Adrenal gland (tissue), 12 donors: ENCODE data around the gene RPL5. TPM values are rescaled to one million over a fixed set of nuclear protein-coding genes. Genes with fewer than 3 reads are reported as not detected.

Source experiments
- DNase-seq, 7 donors: peaks; one replicate each; pipeline ENCODE4 v3.0.0-alpha.2; 2019 to 2020
- H3K27ac ChIP-seq, 5 donors: fragments of 200-600 bp; sonication (generic) in 4 of 5; 1 replicate in 3 of 5; 2 replicates in 2 of 5; pipeline versions ENCODE4 v1.5.1 to v1.8.0; 2016 to 2020; ENCODE audit warnings: mild to moderate bottlenecking in 1 of 5
- H3K27me3 ChIP-seq: fragments of 200-600 bp; 2 replicates; pipeline ENCODE4 v1.8.0; 2021
- H3K36me3 ChIP-seq, 2 donors: fragments of 200-600 bp; replicated peaks in 1 of 2; 1 replicate in 1 of 2; 2 replicates in 1 of 2; pipeline versions ENCODE4 v1.5.1 to v1.8.0; 2018 to 2022
- H3K4me1 ChIP-seq, 2 donors: fragments of 200-600 bp; replicated peaks in 1 of 2; 1 replicate in 1 of 2; 2 replicates in 1 of 2; pipeline versions ENCODE4 v1.5.1 to v1.8.0; 2018 to 2021
- H3K4me3 ChIP-seq, 4 donors: fragments of 200-600 bp; sonication (generic) in 3 of 4; one replicate each; pipeline ENCODE4 v1.5.1; 2016 to 2018
- H3K9me3 ChIP-seq, 3 donors: fragments of 200-600 bp; sonication (generic) in 1 of 3; replicated peaks in 1 of 3; 1 replicate in 2 of 3; 2 replicates in 1 of 3; pipeline versions ENCODE4 v1.5.1 to v1.8.0; 2016 to 2021
- POLR2A ChIP-seq, 2 donors: fragments of 450-650 bp; IDR thresholded peaks; one replicate each; pipeline ENCODE4 v1.6.1; 2017; ENCODE audit warnings: antibody characterized with exemption in 2 of 2, mild to moderate bottlenecking in 2 of 2, moderate library complexity in 1 of 2
- WGBS, 4 donors: extraction: QIAGEN DNeasy Blood & Tissue Kit in 2 of 4; methylation state at CpG; one replicate each; pipeline versions ENCODE4 v1.1.5 to v1.1.7; 2013 to 2017; 5-methylcytosine and 5-hydroxymethylcytosine counted together
- intact Hi-C, 2 donors: fragments of 100-400 bp; cut with DNase I; formaldehyde crosslinking; loops; one replicate each; pipeline versions ENCODE4 v1.14.1 to v1.15.0; 2022 to 2023
- polyA plus RNA-seq, 3 donors: library from polyadenylated mRNA; stranded (reverse); fragments of 200-250 nt in 2 of 3; fragments of 350-450 nt in 1 of 3; fragmentation: Illumina TruSeq in 1 of 3; extraction: RNeasy Lipid Tissue Mini Kit (QIAGEN cat#74804) in 1 of 3; gene quantifications; one replicate each; pipeline ENCODE4 v1.2.3, GENCODE V29; 2013 to 2014
- total RNA-seq, 9 donors: library from RNA; depleted of rRNA in 4 of 9; stranded (reverse); fragments of >200 nt in 4 of 9; fragments of 120-200 nt in 1 of 9; fragmentation: NEBNext Ultra II Directional in 1 of 9; extraction: Animal tissue kit (Norgen Biotek cat#: 25700) in 1 of 9; gene quantifications; one replicate each; pipeline versions ENCODE4 v1.1.0 to v1.2.4, GENCODE V29; 2013 to 2023
- TF ChIP-seq, protein P1 (sequence below), 6 experiments: fragments of 450-650 bp in 4 of 6; fragments of 200-600 bp in 2 of 6; sonication (generic) in 1 of 6; IDR thresholded peaks; 1 replicate in 5 of 6; 2 replicates in 1 of 6; pipeline versions ENCODE4 v1.5.1 to v1.8.0; 2016 to 2021; ENCODE audit warnings: antibody characterized with exemption in 6 of 6, mild to moderate bottlenecking in 2 of 6, moderate library complexity in 1 of 6
- donor health status: healthy with polysubstance abuse.
- donor health status: Bipolar disorder and iron deficiency.
- donor health status: DM: yes; HTN: yes; CAD: no.
- donor health status: DM: no; HTN: no; CAD: no.
- donor health status: DM: no; HTN: no; CAD: no.
- donor health status: DM: yes; HTN: yes; CAD: no.

RPL5 gene
- total and polyA plus RNA-seq, 12 donors = 659 to 5,145 (median 1,306) TPM

DNA sequence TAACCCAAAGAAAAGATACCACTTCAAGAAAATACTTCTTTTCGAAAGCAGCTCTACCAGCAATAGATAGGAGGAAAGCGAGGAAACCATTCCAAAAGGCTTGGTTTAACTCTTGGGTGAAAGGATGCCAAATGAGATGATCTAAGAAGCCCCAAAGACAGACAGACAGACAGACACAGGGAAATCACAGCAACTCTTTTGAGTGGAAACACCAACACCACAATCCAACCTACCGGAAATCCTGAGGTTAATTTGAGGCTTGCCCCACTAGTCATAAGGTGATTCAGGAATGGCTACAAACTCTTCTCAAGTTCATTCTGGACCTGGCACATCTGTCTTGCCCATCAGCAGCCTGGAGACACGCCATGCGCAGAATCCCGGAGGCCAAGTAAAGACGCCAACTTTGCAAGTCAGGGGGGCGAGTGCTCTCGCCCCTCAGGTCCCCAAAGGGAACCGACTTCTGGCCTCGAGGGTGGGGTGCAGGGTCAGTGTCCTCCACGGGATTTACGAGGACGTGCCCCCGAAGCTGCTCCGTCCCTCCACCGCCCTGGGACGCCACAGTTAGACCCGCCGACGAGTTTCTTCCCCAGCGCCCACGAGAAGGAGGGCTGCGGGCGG is 47.7 kb upstream of the RPL5 start:
- 1 to 3% (median 1%) methylated on average over 10 to 24 of the region's 25 CpGs for WGBS, 4 donors

DNA sequence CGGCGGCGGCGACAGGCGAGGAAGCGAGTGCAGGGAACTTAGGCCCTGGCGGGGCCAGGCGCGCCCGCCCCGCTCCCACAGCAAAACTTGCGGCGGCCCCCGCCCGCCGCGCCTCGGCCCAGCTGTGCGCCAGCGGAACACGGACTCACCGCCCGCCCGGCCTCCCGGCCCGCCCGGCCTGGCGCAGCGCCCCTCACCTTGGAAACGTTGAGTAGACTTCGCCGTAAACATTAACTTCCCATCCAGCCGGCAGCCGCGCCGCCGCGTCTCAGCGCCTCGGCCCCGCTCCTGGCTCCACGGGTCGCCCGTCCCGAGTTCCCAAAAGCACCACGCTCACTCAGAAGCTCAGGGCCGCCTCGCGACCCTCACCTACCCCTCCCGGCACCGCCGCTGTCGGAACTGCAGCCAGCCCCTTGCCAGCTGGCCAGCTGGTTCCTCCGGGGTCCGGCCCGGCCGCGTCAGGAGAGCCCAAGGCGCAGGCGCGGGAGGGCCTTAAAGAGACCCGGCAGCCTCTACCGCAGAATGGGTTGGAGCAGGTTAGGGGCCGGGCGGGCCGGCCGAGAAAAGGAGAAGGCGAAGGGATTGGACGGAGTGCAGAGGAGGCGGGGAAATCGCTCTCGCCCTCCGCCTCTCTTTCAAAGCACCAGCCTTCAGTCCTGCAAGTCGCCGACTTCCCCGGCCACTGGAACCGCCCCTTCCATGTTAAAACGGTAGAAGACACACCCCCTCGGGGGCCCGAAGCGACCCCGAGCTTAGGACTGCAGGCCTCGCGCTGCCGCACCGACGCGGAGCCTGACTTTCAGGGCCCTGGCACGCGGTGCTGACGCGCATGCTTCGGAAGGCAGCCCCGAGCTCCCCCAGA is 47.0 kb upstream of the RPL5 start, which contains the start of gene EVI5:
TSS of gene EVI5 (minus strand) at position 470 of the 862 bp plus-strand sequence. CDS start 48,562 bp downstream, outside the sequence.
- Histone ChIP-seq H3K27me3 (no peaks in the 10 kb centered on the region), H3K4me1 (peaks cover 13 to 28% of the 10 kb centered on the region in 2 donors), H3K36me3 (no peaks in the 10 kb centered on the region), H3K4me3 (peak within 1 kb of the TSS; percentile 63 to 95 (median 86)), H3K9me3 (no peaks in the 10 kb centered on the region), H3K27ac (peak within 1 kb of the TSS; percentile 96 to 98 (median 97))
- intact Hi-C loops = no loop called here
- DNase-seq = peak; percentile 93 to 97 (median 96)
- 0% methylated on average over 23 to 94 of the region's 94 CpGs for WGBS, 4 donors
- TF ChIP-seq POLR2A (IDR thresholded peaks at IDR 0.05) = peak; percentile 81 to 89
- TF ChIP-seq, protein P1, sequence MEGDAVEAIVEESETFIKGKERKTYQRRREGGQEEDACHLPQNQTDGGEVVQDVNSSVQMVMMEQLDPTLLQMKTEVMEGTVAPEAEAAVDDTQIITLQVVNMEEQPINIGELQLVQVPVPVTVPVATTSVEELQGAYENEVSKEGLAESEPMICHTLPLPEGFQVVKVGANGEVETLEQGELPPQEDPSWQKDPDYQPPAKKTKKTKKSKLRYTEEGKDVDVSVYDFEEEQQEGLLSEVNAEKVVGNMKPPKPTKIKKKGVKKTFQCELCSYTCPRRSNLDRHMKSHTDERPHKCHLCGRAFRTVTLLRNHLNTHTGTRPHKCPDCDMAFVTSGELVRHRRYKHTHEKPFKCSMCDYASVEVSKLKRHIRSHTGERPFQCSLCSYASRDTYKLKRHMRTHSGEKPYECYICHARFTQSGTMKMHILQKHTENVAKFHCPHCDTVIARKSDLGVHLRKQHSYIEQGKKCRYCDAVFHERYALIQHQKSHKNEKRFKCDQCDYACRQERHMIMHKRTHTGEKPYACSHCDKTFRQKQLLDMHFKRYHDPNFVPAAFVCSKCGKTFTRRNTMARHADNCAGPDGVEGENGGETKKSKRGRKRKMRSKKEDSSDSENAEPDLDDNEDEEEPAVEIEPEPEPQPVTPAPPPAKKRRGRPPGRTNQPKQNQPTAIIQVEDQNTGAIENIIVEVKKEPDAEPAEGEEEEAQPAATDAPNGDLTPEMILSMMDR (IDR thresholded peaks at IDR 0.05) = peak in 1 of 6 experiments; percentile 30

More for the DNA sequence above, 47.7 kb upstream of the RPL5 start:
- DNase-seq = peak; percentile 54 to 76 (median 59)
- H3K9me3 ChIP-seq = no peaks in the 10 kb centered on the region
- intact Hi-C loops = no loop called here
- peaks cover 13 to 33% of the 10 kb centered on the region in 2 donors for H3K4me1 ChIP-seq
- peak overlapping the region; percentile 63 to 95 (median 78) for H3K4me3 ChIP-seq
- TF ChIP-seq, protein P1 (IDR thresholded peaks at IDR 0.05) = peak in 1 of 6 experiments; percentile 5
- no peak for TF ChIP-seq POLR2A (IDR thresholded peaks at IDR 0.05)
- H3K36me3 ChIP-seq = no peaks in the 10 kb centered on the region
- H3K27ac ChIP-seq = peak overlapping the region; percentile 96 to 98 (median 97)
- no peaks in the 10 kb centered on the region for H3K27me3 ChIP-seq

DNA sequence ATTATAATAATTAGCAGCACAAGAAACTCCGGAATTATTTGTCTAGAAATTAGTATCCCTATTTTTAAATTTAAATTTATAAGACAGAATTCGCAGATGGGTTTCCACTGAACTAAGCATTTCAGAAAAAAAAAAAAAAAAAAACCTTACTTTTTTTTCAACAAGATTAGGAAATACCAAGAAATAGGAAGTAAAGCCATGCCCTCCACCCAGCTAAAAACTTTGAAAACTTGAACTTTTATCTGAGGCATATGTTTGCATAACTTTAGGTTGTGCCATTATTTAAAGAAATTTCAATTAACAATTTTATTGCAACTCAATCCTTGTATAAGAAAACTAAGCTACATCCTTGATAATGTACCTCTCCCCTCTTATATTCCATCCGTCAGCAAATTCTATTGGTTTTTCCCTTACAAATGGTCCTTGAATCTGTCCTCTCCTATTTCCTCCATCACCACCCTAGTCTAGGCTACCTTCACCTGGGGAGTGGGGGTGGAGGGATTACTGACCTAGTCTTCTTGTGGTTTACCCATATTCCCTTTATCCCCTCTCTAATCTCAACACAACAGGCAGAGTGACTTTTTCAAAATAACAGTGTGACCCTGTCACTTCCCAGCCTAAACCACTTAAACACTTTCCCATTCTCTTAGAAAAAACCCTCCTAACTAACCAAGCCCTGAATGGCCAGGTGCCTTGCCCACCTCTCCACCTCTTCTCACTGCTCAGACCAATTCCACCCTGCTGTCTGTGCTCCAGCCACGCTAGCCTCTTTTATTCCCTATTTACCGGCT is 45.5 kb upstream of the RPL5 start:
- Histone ChIP-seq H3K27me3 (no peaks in the 10 kb centered on the region), H3K4me3 (no peak overlapping the region), H3K36me3 (no peaks in the 10 kb centered on the region), H3K4me1 (peaks cover 13 to 28% of the 10 kb centered on the region in 2 donors), H3K9me3 (no peaks in the 10 kb centered on the region), H3K27ac (peak overlapping the region in 1 of 5 donors; percentile 96)
- DNase-seq = no peak
- 82 to 88% (median 86%) methylated on average over 5 of the region's 5 CpGs for WGBS, 4 donors
- TF ChIP-seq POLR2A (IDR thresholded peaks at IDR 0.05) = no peak
- TF ChIP-seq, protein P1 (IDR thresholded peaks at IDR 0.05) = no peak
- intact Hi-C loops = no loop called here

DNA sequence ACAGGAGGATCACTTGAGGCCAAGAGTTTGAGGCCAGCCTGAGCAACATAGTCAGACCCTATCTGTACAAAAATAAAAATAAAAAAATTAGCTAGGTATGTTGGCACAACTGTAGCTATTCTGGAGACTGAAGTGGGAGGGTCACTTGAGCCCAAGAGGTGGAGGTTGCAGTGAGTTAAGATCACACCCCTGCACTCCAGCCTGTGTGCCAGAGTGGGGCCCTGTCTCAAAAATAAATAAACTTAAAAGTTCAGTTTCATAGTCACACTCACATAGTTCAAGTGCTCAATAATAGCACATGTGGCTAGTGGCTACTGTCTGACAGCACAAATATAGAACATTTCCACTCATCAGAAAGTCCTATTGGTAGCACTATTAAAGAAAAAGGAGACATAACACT is 41.8 kb upstream of the RPL5 start:
- intact Hi-C loops = no loop called here
- no peaks in the 10 kb centered on the region for H3K27me3 ChIP-seq
- H3K27ac ChIP-seq = no peak overlapping the region
- no peaks in the 10 kb centered on the region for H3K36me3 ChIP-seq
- no peak overlapping the region for H3K4me3 ChIP-seq
- no peak for DNase-seq
- TF ChIP-seq, protein P1 (IDR thresholded peaks at IDR 0.05) = no peak
- TF ChIP-seq POLR2A (IDR thresholded peaks at IDR 0.05) = no peak
- H3K4me1 ChIP-seq = peaks cover 0 to 5% of the 10 kb centered on the region in 2 donors
- no peaks in the 10 kb centered on the region for H3K9me3 ChIP-seq
